Right lobe of liver (tissue), 6 donors: ENCODE measurements around the gene ANGPTL2. TPM values are rescaled to one million over a fixed set of nuclear protein-coding genes. Genes with fewer than 3 reads are reported as not detected.

Experiments
- ATAC-seq, 4 donors: fragments of 200-7000 bp; cut with Tn5 transposase; one replicate each; pipeline ENCODE4 v1.9.1; 2020; ENCODE audit warnings: mild to moderate bottlenecking in 4 of 4, moderate library complexity in 4 of 4
- DNase-seq, 3 donors: peaks; one replicate each; pipeline ENCODE4 v3.0.0-alpha.2; 2020
- H3K27ac ChIP-seq, 3 donors: fragments of 200-600 bp; one replicate each; pipeline ENCODE4 v1.8.0; 2022
- H3K27me3 ChIP-seq, 2 donors: fragments of 200-600 bp; one replicate each; pipeline ENCODE4 v1.8.0; 2022
- H3K36me3 ChIP-seq, 4 donors: fragments of 200-600 bp; sonication (generic) in 1 of 4; one replicate each; pipeline versions ENCODE4 v1.5.1 to v1.8.0; 2017 to 2022; ENCODE audit warnings: control low read depth in 1 of 4
- H3K4me1 ChIP-seq, 4 donors: fragments of 200-600 bp; sonication (generic) in 1 of 4; one replicate each; pipeline versions ENCODE4 v1.5.1 to v1.8.0; 2017 to 2022; ENCODE audit warnings: control low read depth in 1 of 4
- H3K4me3 ChIP-seq, 3 donors: fragments of 200-600 bp; one replicate each; pipeline ENCODE4 v1.8.0; 2022
- H3K9me3 ChIP-seq, 4 donors: fragments of 200-600 bp; sonication (generic) in 1 of 4; one replicate each; pipeline versions ENCODE4 v1.5.1 to v1.8.0; 2017 to 2022; ENCODE audit warnings: control low read depth in 1 of 4
- POLR2A ChIP-seq: fragments of 450-650 bp; IDR thresholded peaks from one replicate; pipeline ENCODE4 v1.6.1; 2017; ENCODE audit warnings: antibody characterized with exemption, mild to moderate bottlenecking
- WGBS: methylation state at CpG from one replicate; pipeline ENCODE4 v1.1.6; 2018; ENCODE audit warnings: low coverage, low lambda C conversion rate; ENCODE audit not compliant: insufficient coverage; ENCODE audit errors: missing lambda C conversion rate; 5-methylcytosine and 5-hydroxymethylcytosine counted together
- intact Hi-C, 2 donors: fragments of 100-400 bp; cut with DNase I; formaldehyde crosslinking; loops; one replicate each; pipeline versions ENCODE4 v1.11.2 to v1.14.1; 2022
- total RNA-seq, 6 experiments: library from RNA; depleted of rRNA in 2 of 6; stranded (reverse); fragments of >200 nt in 2 of 6; fragmentation: NEBNext Ultra II Directional in 3 of 6; extraction: Animal tissue kit (Norgen Biotek cat#: 25700) in 3 of 6; gene quantifications; one replicate each; pipeline versions ENCODE4 v1.1.0 to v1.2.4, GENCODE V29; 2016 to 2023
- TF ChIP-seq, protein P1 (sequence below), 4 donors: fragments of 200-600 bp in 3 of 4; fragments of 450-650 bp in 1 of 4; IDR thresholded peaks; one replicate each; pipeline versions ENCODE4 v1.5.1 to v1.8.0; 2016 to 2022; ENCODE audit warnings: antibody characterized with exemption in 4 of 4, mild to moderate bottlenecking in 2 of 4
- donor health status: DM: no; HTN: yes; CAD: no.
- donor health status: DM: no; HTN: no; CAD: no.
- donor health status: DM: no; HTN: no; CAD: no.
- donor health status: DM: no; HTN: yes; CAD: no.
- donor health status: DM: no; HTN: yes; CAD: no.

Gene ANGPTL2
- total RNA-seq, 6 experiments from 2014 or later: 2.1 to 6.3 (median 3.0) TPM

DNA sequence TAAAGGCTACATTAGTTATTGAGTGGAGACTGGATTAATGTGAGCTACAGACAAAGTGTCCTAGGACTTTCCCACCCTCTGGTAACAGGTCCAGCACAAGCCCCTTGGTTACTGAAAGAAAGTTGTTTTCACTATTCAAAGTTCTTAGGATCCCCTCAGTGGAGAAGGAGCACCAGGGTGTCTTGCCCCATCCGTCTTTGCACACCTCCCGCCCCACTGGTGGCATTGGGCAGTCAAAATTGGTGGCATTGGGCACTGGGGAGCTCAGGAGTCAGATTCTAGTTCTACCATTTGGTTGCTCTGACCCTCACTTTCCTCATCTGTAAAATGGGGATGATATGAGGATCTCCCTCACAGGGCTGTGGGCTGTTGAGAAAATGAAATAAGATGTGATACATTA lies 2.4 kb upstream of the ANGPTL2 start:
- no peak for ATAC-seq
- intact Hi-C loops: no loop called here
- DNase-seq: no peak
- no peak for TF ChIP-seq POLR2A
- TF ChIP-seq, protein P1, sequence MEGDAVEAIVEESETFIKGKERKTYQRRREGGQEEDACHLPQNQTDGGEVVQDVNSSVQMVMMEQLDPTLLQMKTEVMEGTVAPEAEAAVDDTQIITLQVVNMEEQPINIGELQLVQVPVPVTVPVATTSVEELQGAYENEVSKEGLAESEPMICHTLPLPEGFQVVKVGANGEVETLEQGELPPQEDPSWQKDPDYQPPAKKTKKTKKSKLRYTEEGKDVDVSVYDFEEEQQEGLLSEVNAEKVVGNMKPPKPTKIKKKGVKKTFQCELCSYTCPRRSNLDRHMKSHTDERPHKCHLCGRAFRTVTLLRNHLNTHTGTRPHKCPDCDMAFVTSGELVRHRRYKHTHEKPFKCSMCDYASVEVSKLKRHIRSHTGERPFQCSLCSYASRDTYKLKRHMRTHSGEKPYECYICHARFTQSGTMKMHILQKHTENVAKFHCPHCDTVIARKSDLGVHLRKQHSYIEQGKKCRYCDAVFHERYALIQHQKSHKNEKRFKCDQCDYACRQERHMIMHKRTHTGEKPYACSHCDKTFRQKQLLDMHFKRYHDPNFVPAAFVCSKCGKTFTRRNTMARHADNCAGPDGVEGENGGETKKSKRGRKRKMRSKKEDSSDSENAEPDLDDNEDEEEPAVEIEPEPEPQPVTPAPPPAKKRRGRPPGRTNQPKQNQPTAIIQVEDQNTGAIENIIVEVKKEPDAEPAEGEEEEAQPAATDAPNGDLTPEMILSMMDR (IDR thresholded peaks at IDR 0.05): no peak
- H3K4me3 ChIP-seq: no peak overlapping the region
- peaks cover 0 to 13% (median 0%) of the 10 kb centered on the region in 4 donors for H3K4me1 ChIP-seq
- H3K36me3 ChIP-seq: no peaks in the 10 kb centered on the region
- H3K27me3 ChIP-seq: no peaks in the 10 kb centered on the region
- H3K27ac ChIP-seq: no peak overlapping the region
- no peaks in the 10 kb centered on the region for H3K9me3 ChIP-seq
- 100% methylated on average over 2 of the region's 2 CpGs for WGBS

DNA sequence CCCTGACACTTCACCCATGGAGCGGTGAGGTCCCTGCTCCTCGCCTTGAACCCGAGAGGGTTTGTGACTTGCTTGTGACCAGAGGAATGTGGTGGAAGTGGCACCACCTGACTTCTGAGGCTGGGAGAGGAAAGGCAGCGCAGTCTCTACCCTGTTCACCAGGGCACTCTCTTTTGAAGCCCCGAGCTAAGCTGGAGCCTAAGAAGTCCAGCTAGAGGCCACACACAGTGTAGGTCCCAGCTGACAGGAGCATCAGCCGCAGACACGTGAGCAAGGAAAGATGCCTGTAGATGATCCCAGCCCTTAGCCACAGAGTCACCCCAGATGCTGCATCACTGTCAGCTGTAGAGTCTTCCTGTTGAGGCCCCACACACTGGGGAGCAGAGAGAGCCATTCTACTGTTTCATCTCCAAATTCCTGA lies 1.7 kb upstream of the ANGPTL2 start:
- intact Hi-C loops: no loop called here
- no peak for TF ChIP-seq POLR2A
- TF ChIP-seq, protein P1 (IDR thresholded peaks at IDR 0.05): no peak
- 80% methylated on average over 1 of the region's 7 CpGs for WGBS
- ATAC-seq (no peak), DNase-seq (no peak)
- Histone ChIP-seq H3K4me1 (peaks cover 0 to 13% (median 0%) of the 10 kb centered on the region in 4 donors), H3K9me3 (no peaks in the 10 kb centered on the region), H3K27me3 (no peaks in the 10 kb centered on the region), H3K27ac (no peak overlapping the region), H3K36me3 (no peaks in the 10 kb centered on the region), H3K4me3 (no peak overlapping the region)

DNA sequence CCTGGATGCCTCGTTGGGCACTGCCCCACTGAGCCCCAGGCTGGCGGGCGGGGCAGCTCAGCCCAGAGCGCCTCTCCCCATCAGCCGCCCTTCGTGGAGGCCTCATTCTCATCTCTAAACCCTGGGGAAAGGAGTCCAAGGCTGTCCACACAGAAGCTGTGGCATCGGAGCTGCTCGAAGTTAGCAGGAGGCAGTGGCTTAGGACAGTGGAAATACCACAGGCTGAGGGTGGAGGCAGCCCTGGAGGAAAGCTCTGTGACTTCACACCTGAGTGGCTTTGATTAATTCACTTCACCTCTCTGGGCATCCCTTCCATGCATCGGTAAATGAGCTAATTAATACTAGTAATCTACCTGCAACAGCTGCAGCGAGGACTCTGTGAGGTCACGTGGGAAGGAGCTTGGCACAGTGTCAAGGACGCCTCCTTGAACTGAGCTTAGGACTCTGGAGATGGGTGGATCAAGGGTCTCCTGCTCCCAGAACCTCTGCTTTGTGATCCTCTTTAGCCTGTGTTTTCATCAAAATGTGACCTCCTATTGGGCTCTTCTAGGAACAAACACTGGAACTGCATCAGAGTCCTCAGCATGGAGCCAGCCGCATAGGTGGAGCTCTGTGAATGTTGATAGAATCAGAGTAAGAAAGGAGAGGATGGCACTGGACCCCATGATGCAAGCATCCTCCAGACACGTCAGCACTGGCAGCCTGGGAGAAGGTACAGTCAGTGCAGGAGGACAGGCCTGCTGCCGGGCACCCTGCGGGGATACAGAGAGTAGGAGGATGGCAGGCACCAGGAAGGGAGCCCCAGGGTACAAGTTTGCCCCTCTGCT lies 842 bp upstream of the ANGPTL2 start:
- H3K36me3 ChIP-seq: no peaks in the 10 kb centered on the region
- H3K4me3 ChIP-seq: peak overlapping the region; percentile 28 to 38 (median 33)
- H3K9me3 ChIP-seq: no peaks in the 10 kb centered on the region
- peak in 1 of 4 donors; percentile 11 for ATAC-seq
- H3K27ac ChIP-seq: peak overlapping the region in 2 of 3 donors; percentile 18 to 57
- TF ChIP-seq, protein P1 (IDR thresholded peaks at IDR 0.05): no peak
- TF ChIP-seq POLR2A: no peak
- WGBS: 46% methylated on average over 9 of the region's 16 CpGs
- intact Hi-C loops: no loop called here
- DNase-seq: no peak
- peaks cover 0 to 13% (median 0%) of the 10 kb centered on the region in 4 donors for H3K4me1 ChIP-seq
- no peaks in the 10 kb centered on the region for H3K27me3 ChIP-seq

DNA sequence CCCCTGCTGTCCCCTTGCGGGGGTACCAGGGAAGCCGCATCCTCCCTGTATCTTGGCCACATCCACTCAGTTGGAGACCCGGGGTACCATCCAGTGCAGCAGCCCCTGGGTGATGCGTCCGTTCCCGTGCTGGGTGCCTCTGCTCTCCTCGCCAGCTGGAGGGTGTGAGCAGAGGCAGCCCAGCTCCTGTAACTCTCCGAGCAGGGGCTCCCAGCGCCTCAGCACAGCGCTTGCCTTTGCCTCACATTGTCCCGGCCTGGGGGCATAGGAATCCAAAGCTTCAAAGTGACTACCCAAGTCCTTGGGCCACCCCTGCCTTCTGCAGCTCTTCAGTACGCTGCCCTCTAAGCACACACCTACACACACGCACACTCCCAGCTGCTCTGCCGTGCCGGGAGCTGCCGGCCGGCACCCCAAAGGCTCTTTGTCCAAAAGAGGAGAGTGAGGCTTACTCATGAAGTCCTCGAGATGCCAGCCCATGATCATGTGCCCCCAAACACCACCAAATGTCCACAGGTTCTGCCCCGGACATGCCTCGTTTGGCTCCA lies 733 bp downstream of the ANGPTL2 start:
- Histone ChIP-seq H3K4me1 (peaks cover 0 to 13% (median 0%) of the 10 kb centered on the region in 4 donors), H3K4me3 (peak overlapping the region; percentile 28 to 38 (median 33)), H3K27me3 (no peaks in the 10 kb centered on the region), H3K27ac (peak overlapping the region in 1 of 3 donors; percentile 47), H3K9me3 (no peaks in the 10 kb centered on the region), H3K36me3 (no peaks in the 10 kb centered on the region)
- no peak for TF ChIP-seq POLR2A
- 24% methylated on average over 3 of the region's 20 CpGs for WGBS
- intact Hi-C loops: no loop called here
- DNase-seq (no peak), ATAC-seq (peak in 2 of 4 donors; percentile 8 to 10)

DNA sequence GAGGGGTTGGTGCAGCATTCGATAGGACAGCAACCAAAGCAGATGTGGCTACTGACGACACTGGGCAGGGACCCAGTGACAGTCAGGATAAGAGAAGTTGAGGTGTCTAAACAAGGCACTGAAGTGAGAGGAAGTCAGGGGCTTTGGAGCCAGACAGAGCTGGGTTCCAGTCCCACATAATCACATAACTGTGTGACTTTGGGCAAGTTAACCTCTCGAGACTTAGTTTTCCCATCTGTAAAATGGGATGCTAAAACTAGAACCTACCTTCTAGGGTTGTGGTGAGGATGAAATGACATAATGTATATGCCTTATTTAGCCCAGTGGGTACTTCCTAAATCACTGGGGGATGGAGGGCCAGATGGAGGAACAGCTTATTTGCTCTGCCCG lies 3.1 kb downstream of the ANGPTL2 start:
- ATAC-seq (no peak), DNase-seq (no peak)
- no peaks in the 10 kb centered on the region for H3K27me3 ChIP-seq
- peaks cover 0 to 13% (median 0%) of the 10 kb centered on the region in 4 donors for H3K4me1 ChIP-seq
- TF ChIP-seq, protein P1 (IDR thresholded peaks at IDR 0.05): no peak
- TF ChIP-seq POLR2A: no peak
- intact Hi-C loops: no loop called here
- H3K9me3 ChIP-seq: no peaks in the 10 kb centered on the region
- H3K4me3 ChIP-seq: no peak overlapping the region
- 87% methylated on average over 3 of the region's 4 CpGs for WGBS
- no peak overlapping the region for H3K27ac ChIP-seq
- no peaks in the 10 kb centered on the region for H3K36me3 ChIP-seq
